ENCODE data around the gene AP1G2.
A peak's percentile ranks its signal among the peaks of the same experiment; 100 is the strongest.

AP1G2 gene

DNA sequence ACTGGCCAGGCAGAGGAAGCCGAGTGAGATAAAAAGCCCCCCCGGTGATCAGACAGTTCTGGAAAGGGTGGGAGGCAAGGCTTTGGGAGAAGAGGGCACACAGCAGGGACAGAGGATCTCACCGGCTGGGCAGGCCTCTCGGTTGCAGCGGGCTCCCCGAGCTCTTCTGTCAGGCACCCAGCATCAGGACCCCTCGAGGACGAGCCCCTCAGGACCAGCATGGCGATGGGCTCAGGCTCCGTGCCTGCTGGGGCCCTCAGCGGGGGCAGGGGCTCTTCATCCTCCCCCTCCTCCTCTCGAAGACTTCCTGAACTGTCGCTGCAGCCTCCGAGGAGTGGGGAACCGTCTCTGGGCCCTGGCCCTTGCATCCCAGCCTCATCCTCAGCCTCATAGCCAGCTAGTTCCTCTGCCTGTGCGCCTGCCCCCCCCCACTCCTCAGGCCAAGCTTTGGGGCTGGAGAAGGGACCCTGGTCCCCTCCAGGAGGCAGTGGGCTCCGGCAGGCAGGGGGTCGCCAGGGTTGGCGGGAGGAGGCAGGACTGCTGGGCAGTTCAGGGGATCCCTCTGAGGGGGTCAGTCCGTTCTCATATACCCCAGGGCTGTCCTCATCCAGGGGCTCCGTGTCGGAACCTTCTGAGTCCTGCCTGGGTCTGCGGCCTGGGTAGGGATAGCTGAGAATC lies 3.4 kb upstream of the AP1G2 start:
- no peaks in the 10 kb centered on the region for H3K36me3 Mint-ChIP-seq
- peaks cover 17% of the 10 kb centered on the region for H3K4me1 Mint-ChIP-seq
- no peak for DNase-seq (ENCODE audit: low spot score in 2 of 2)
- no peak for ATAC-seq (ENCODE audit: low read depth)
- no peaks in the 10 kb centered on the region for H3K9me3 Mint-ChIP-seq
- H3K4me3 Mint-ChIP-seq: no peak overlapping the region
- no peak overlapping the region for H3K27ac Mint-ChIP-seq
- peaks cover 23% of the 10 kb centered on the region for H3K27me3 Mint-ChIP-seq

DNA sequence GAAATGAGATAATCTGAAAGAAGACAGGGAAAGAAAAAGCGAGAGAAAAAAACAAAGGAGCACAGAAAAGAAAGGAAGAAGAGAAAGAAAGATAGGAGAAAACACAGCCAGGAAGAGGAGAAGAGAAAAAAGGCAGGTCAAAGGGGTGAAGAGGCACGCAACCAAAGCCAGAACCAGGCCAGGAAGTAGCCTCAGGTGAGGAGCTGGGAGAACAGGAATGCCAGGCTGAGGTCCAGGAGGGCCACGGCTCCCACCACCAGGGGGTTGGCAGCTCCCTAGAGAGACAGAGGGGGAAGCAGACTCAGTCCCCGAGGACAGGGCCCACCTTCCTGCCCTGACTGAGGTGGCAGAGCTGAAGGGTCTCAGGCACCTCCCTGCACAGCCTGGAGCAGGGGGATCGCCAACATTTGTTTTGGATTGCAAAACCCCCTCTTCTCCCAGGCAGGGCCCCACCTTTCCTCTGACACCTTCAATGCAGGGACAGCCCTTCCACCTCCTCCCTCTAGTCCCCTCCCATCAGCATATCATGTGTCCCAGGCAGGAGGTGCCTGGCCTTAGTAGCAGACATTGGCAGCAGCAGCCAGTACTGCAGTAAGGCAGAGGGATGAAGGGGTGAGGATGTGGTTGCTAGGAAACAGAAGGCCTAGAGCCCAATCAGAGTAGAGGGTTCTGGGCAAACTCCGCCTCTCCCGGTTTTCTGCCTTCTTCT lies 2.0 kb upstream of the AP1G2 start:
- peaks cover 3% of the 10 kb centered on the region for H3K36me3 Mint-ChIP-seq
- H3K4me3 Mint-ChIP-seq: no peak overlapping the region
- H3K27ac Mint-ChIP-seq: no peak overlapping the region
- no peak for DNase-seq (ENCODE audit: low spot score in 2 of 2)
- peaks cover 17% of the 10 kb centered on the region for H3K27me3 Mint-ChIP-seq
- peaks cover 23% of the 10 kb centered on the region for H3K4me1 Mint-ChIP-seq
- H3K9me3 Mint-ChIP-seq: no peaks in the 10 kb centered on the region
- no peak for ATAC-seq (ENCODE audit: low read depth)

GRCh38 chr14:23568600-23569331 lies 1.2 kb upstream of the AP1G2 start:
- ATAC-seq (ENCODE audit: low read depth): no peak
- H3K4me3 Mint-ChIP-seq: peak overlapping the region; percentile 100

GRCh38 chr14:23568021-23568599 lies 519 bp upstream of the AP1G2 start:
- ATAC-seq (ENCODE audit: low read depth): no peak
- Mint-ChIP-seq H3K4me3 (peak overlapping the region; percentile 100), H3K27ac (peak overlapping the region; percentile 93), H3K9me3 (no peaks in the 10 kb centered on the region), H3K36me3 (peaks cover 11% of the 10 kb centered on the region), H3K4me1 (peaks cover 31% of the 10 kb centered on the region), H3K27me3 (peaks cover 13% of the 10 kb centered on the region)
- no peak for DNase-seq (ENCODE audit: low spot score in 2 of 2)

More at GRCh38 chr14:23568600-23569331, 1.2 kb upstream of the AP1G2 start:
- Mint-ChIP-seq H3K36me3 (peaks cover 10% of the 10 kb centered on the region), H3K9me3 (no peaks in the 10 kb centered on the region), H3K27me3 (peaks cover 16% of the 10 kb centered on the region), H3K27ac (peak overlapping the region; percentile 5), H3K4me1 (peaks cover 28% of the 10 kb centered on the region)
- DNase-seq (ENCODE audit: low spot score in 2 of 2): no peak

DNA sequence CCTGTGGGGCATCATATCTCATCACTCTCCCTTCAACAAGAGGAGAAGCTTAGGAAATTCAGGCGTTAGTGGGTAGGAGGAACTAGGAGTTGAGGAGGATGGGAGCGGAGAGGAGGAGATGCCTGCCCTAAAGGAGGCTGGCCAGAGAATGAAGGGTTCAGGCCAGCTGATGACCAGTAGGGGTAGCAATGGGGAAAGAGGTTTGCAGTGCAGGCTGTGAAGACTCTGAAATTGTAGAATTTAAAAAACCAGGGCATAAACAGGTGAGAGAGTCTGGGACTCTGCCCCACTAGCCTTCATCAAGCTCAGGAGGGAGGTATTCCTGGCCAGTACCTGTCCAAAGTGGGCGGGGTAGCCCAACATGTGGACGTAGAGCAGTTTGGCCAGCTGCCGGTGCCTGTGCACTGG lies 809 bp downstream of the AP1G2 start:
- H3K4me3 Mint-ChIP-seq: peak overlapping the region; percentile 100
- ATAC-seq (ENCODE audit: low read depth) (no peak), DNase-seq (ENCODE audit: low spot score in 2 of 2) (no peak)
- H3K36me3 Mint-ChIP-seq: peaks cover 16% of the 10 kb centered on the region
- H3K9me3 Mint-ChIP-seq: no peaks in the 10 kb centered on the region
- H3K27ac Mint-ChIP-seq: peak overlapping the region; percentile 63
- peaks cover 2% of the 10 kb centered on the region for H3K27me3 Mint-ChIP-seq
- H3K4me1 Mint-ChIP-seq: peaks cover 36% of the 10 kb centered on the region

DNA sequence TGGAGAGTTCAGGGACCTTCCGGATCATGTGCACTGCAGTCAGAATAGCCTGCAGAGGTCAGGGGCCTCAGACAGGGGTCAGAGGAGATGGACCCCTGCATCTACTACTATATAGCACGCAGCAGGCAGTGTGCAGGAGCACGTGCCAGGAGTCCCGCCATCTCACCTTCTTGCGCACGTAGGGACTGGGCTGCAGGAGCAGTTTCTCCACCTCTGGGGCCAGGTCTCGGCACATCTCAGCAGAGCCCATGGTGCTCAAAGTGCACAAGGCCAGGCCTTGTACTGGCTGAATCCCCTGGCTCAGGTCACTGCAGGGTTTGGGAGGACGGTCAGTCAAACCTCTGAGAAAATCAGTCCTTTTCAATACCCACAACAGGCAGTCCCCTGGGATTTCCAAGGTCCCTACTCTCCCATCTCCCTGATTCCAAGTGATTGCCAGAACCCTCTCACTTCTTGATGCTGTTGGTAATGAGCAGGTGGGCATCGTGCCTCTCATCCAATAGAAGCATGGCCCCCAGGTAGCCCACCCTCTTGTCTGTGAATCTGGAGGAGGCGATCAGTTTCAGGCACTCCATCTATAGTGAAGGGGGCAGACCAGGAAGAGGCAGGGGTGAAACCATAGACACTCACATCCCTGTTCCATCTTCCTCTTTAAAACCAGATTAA lies 1.3 kb downstream of the AP1G2 start:
- Mint-ChIP-seq H3K36me3 (peaks cover 20% of the 10 kb centered on the region), H3K27me3 (peaks cover 2% of the 10 kb centered on the region), H3K4me1 (peaks cover 38% of the 10 kb centered on the region), H3K4me3 (peak overlapping the region; percentile 100), H3K27ac (peak overlapping the region; percentile 63), H3K9me3 (no peaks in the 10 kb centered on the region)
- no peak for DNase-seq (ENCODE audit: low spot score in 2 of 2)
- no peak for ATAC-seq (ENCODE audit: low read depth)

GRCh38 chr14:23565626-23566025 lies 2.0 kb downstream of the AP1G2 start:
- Mint-ChIP-seq H3K4me3 (peak overlapping the region; percentile 29), H3K27ac (no peak overlapping the region), H3K27me3 (peaks cover 2% of the 10 kb centered on the region), H3K4me1 (peaks cover 42% of the 10 kb centered on the region), H3K9me3 (no peaks in the 10 kb centered on the region), H3K36me3 (peaks cover 24% of the 10 kb centered on the region)
- DNase-seq (ENCODE audit: low spot score in 2 of 2): no peak
- ATAC-seq (ENCODE audit: low read depth): no peak

- H3K4me3 Mint-ChIP-seq: peak overlapping the region; percentile 51
- peaks cover 29% of the 10 kb centered on the region for H3K36me3 Mint-ChIP-seq
- peaks cover 46% of the 10 kb centered on the region for H3K4me1 Mint-ChIP-seq
- ATAC-seq (ENCODE audit: low read depth): no peak
- H3K27ac Mint-ChIP-seq: peak overlapping the region; percentile 35
- no peak for DNase-seq (ENCODE audit: low spot score in 2 of 2)
- H3K9me3 Mint-ChIP-seq: no peaks in the 10 kb centered on the region
- peaks cover 2% of the 10 kb centered on the region for H3K27me3 Mint-ChIP-seq
These were observed 2.7 kb downstream of the AP1G2 start for GRCh38 chr14:23564876-23565275.

DNA sequence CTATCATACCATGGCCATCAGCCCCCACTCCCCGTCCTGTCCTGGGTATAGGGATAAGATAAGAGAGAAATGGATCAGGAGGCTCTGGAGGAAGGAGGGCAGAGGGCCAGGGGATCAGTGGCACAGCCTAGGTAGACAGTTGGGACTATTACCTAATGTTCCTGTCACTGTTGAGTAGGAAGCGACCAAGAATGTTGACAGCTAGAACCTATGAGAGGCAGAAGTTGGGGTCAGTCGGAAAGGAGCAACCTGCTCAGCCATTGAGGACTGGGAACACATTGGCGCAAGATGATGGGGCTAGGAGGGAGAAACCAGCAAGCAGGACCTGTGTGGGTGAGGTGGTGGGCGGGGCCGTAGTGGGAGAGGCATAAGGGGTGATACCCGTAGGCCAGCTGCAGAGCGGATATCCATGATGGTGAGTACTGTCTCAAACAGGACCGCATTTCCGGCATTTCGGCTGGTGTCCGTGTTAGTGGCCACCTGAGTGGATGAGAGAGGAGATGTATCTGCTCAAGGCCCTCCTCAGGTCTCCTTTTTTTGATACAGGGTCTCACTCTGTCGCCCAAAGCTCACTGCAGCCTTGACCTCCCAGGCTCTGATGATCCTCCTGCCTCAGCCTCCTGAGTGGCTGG lies 3.3 kb downstream of the AP1G2 start:
- DNase-seq (ENCODE audit: low spot score in 2 of 2) (no peak), ATAC-seq (ENCODE audit: low read depth) (no peak)
- Mint-ChIP-seq H3K27ac (peak overlapping the region; percentile 80), H3K36me3 (peaks cover 29% of the 10 kb centered on the region), H3K9me3 (no peaks in the 10 kb centered on the region), H3K27me3 (peaks cover 1% of the 10 kb centered on the region), H3K4me3 (no peak overlapping the region), H3K4me1 (peaks cover 46% of the 10 kb centered on the region)

DNA sequence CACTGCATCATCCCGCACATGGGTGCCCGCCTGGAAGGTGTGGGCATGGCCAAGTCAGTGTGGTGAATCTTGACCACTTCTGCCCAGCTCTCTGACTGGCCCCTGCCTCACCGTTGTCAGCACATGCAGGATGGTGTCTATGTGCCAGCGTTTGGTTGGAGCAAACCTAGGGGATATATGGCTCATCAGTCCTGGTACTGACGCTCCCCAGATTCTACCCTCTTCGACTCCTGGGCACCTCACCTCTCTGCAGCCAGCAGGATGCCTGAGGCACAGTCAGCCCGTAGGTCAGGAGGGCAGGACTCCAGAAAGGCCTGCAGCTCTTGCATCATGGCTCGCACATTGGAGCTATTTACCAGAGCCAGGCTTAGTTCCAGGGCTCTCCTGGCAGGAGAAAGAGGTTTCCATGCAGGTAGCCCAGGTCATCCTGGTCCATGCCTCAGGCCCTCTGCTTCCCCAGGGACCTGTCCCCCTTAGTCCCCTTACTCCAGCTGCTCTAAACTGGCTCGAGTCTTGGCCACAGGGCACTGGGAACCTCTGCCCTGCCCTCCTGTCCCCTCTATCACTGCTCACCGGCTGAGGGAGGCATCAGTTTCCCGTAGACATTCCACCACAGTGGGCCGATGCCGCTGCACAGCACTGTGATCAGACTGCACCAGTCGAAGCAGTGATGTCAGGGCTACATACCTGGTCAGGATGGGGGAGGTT lies 4.0 kb downstream of the AP1G2 start:
- no peaks in the 10 kb centered on the region for H3K27me3 Mint-ChIP-seq
- no peak overlapping the region for H3K4me3 Mint-ChIP-seq
- H3K27ac Mint-ChIP-seq: peak overlapping the region; percentile 80
- peaks cover 43% of the 10 kb centered on the region for H3K4me1 Mint-ChIP-seq
- H3K36me3 Mint-ChIP-seq: peaks cover 31% of the 10 kb centered on the region
- ATAC-seq (ENCODE audit: low read depth) (no peak), DNase-seq (ENCODE audit: low spot score in 2 of 2) (no peak)
- no peaks in the 10 kb centered on the region for H3K9me3 Mint-ChIP-seq

GRCh38 chr14:23562822-23563472 lies 4.6 kb downstream of the AP1G2 start:
- Mint-ChIP-seq H3K27me3 (no peaks in the 10 kb centered on the region), H3K4me1 (peaks cover 43% of the 10 kb centered on the region), H3K9me3 (no peaks in the 10 kb centered on the region), H3K36me3 (peaks cover 31% of the 10 kb centered on the region), H3K27ac (no peak overlapping the region), H3K4me3 (no peak overlapping the region)
- peak; percentile 12 for ATAC-seq (ENCODE audit: low read depth)
- peak; percentile 58 to 65 for DNase-seq (ENCODE audit: low spot score in 2 of 2)

Measured in memory B cell (primary cell).